ENCODE data around the gene MTA1.
A peak's percentile ranks its signal among the peaks of the same experiment; 100 is the strongest.

- TF ChIP-seq POLR2AphosphoS5 (IDR thresholded peaks at IDR 0.05; ENCODE audit: low read depth, low read length) (no peak; the same call in 1 of the 2 replicates), POLR2A (IDR thresholded peaks at IDR 0.05; ENCODE audit: low read depth, low read length) (peak; percentile 76)
These were observed 71.1 kb downstream of the MTA1 start, which contains the start of gene TEDC1 for GRCh38 chr14:105490572-105491365.
